Sigmoid colon (tissue), 7 donors: ENCODE data around the gene CCDC120. TPM values are rescaled to one million over a fixed set of nuclear protein-coding genes. Genes with fewer than 3 reads are reported as not detected.
A peak's percentile ranks its signal among the peaks of the same experiment; 100 is the strongest.

Source experiments
- DNase-seq: peaks from one replicate; pipeline ENCODE4 v3.0.0-alpha.2; 2019
- H3K27ac ChIP-seq, 4 donors: fragments of 200-600 bp; sonication (generic); one replicate each; pipeline ENCODE4 v1.5.1; 2016 to 2019; ENCODE audit warnings: mild to moderate bottlenecking in 1 of 4
- H3K27me3 ChIP-seq, 3 donors: fragments of 200-600 bp; sonication (generic); one replicate each; pipeline ENCODE4 v1.5.1; 2019; ENCODE audit warnings: mild to moderate bottlenecking in 1 of 3
- H3K36me3 ChIP-seq, 4 donors: fragments of 200-600 bp; sonication (generic); one replicate each; pipeline ENCODE4 v1.5.1; 2016 to 2019
- H3K4me1 ChIP-seq, 4 donors: fragments of 200-600 bp; sonication (generic); one replicate each; pipeline ENCODE4 v1.5.1; 2017 to 2019
- H3K4me3 ChIP-seq, 4 donors: fragments of 200-600 bp; sonication (generic); one replicate each; pipeline ENCODE4 v1.5.1; 2017 to 2019; ENCODE audit warnings: mild to moderate bottlenecking in 2 of 4, moderate library complexity in 1 of 4
- H3K9me3 ChIP-seq, 4 donors: fragments of 200-600 bp in 3 of 4; sonication (generic) in 3 of 4; one replicate each; pipeline versions ENCODE4 v1.5.1 to v1.6.1; 2013 to 2019
- CTCF ChIP-seq, 4 experiments: fragments of 450-650 bp in 3 of 4; fragments of 200-600 bp in 1 of 4; IDR thresholded peaks; one replicate each; pipeline ENCODE4 v1.5.1; 2016 to 2019; ENCODE audit warnings: antibody characterized with exemption in 4 of 4, mild to moderate bottlenecking in 3 of 4, moderate library complexity in 2 of 4
- EP300 ChIP-seq, 4 donors: sonication (generic); formaldehyde crosslinking; IDR thresholded peaks; one replicate each; pipeline ENCODE4 v1.6.1; 2017; ENCODE audit warnings: antibody characterized with exemption in 4 of 4
- POLR2A ChIP-seq, 2 donors: fragments of 450-650 bp; IDR thresholded peaks; one replicate each; pipeline ENCODE4 v1.6.1; 2016; ENCODE audit warnings: antibody characterized with exemption in 2 of 2, mild to moderate bottlenecking in 2 of 2, moderate library complexity in 2 of 2
- POLR2AphosphoS5 ChIP-seq, 4 donors: sonication (generic); formaldehyde crosslinking; IDR thresholded peaks; one replicate each; pipeline ENCODE4 v1.6.1; 2017; ENCODE audit warnings: antibody characterized with exemption in 4 of 4
- WGBS, 2 donors: extraction: QIAGEN DNeasy Blood & Tissue Kit; methylation state at CpG; one replicate each; pipeline ENCODE4 v1.1.7; 2013; 5-methylcytosine and 5-hydroxymethylcytosine counted together
- intact Hi-C: fragments of 100-400 bp; cut with DNase I; formaldehyde crosslinking; loops from one replicate; pipeline ENCODE4 v1.15.1; 2023
- polyA plus RNA-seq, 3 donors: library from polyadenylated mRNA; stranded (reverse); fragments of 200-250 nt; gene quantifications; one replicate each; pipeline ENCODE4 v1.2.3, GENCODE V29; 2013
- total RNA-seq, 4 donors: library from RNA; depleted of rRNA; stranded (reverse); fragments of >200 nt; gene quantifications; one replicate each; pipeline ENCODE4 v1.1.0, GENCODE V29; 2016
- donor health status: healthy with polysubstance abuse.
- donor health status: Bipolar disorder and iron deficiency.
- donor health status: healthy.

Gene CCDC120
- total and polyA plus RNA-seq, 7 donors, result 0.71 to 7.6 (median 3.9) TPM

- H3K4me3 ChIP-seq, result no peak overlapping the region
- H3K9me3 ChIP-seq, result no peaks in the 10 kb centered on the region
- no peaks in the 10 kb centered on the region for H3K4me1 ChIP-seq
- no peaks in the 10 kb centered on the region for H3K27me3 ChIP-seq
- WGBS, 2 donors, result 86 to 92% methylated on average over 7 of the region's 7 CpGs
- H3K27ac ChIP-seq, result no peak overlapping the region
- intact Hi-C loops, result loop anchor here (10.0 kb wide), 1 partner anchor 63 kb away; the partner anchor contains the start of gene GPKOW
- H3K36me3 ChIP-seq, result no peaks in the 10 kb centered on the region
- no peak for DNase-seq
- no peak for TF ChIP-seq POLR2A (IDR thresholded peaks at IDR 0.05)
- no peak for TF ChIP-seq CTCF (IDR thresholded peaks at IDR 0.05)
- no peak for TF ChIP-seq POLR2AphosphoS5 (IDR thresholded peaks at IDR 0.05)
- no peak for TF ChIP-seq EP300 (IDR thresholded peaks at IDR 0.05)
Measured at GRCh38 chrX:49061490-49061889, 2.7 kb downstream of the CCDC120 start.

GRCh38 chrX:49061916-49062315 lies 3.1 kb downstream of the CCDC120 start:
- Histone ChIP-seq H3K27ac (no peak overlapping the region), H3K9me3 (no peaks in the 10 kb centered on the region), H3K4me1 (no peaks in the 10 kb centered on the region), H3K36me3 (no peaks in the 10 kb centered on the region), H3K4me3 (no peak overlapping the region), H3K27me3 (no peaks in the 10 kb centered on the region)
- TF ChIP-seq CTCF (IDR thresholded peaks at IDR 0.05) (no peak), EP300 (IDR thresholded peaks at IDR 0.05) (no peak), POLR2A (IDR thresholded peaks at IDR 0.05) (no peak), POLR2AphosphoS5 (IDR thresholded peaks at IDR 0.05) (no peak)
- intact Hi-C loops, result loop anchor here (10.0 kb wide), 1 partner anchor 63 kb away; the partner anchor contains the start of gene GPKOW
- WGBS, 2 donors, result 82 to 86% methylated on average over 10 of the region's 10 CpGs
- no peak for DNase-seq

- Histone ChIP-seq H3K27ac (no peak overlapping the region), H3K36me3 (no peaks in the 10 kb centered on the region), H3K4me1 (no peaks in the 10 kb centered on the region), H3K9me3 (no peaks in the 10 kb centered on the region), H3K4me3 (no peak overlapping the region), H3K27me3 (no peaks in the 10 kb centered on the region)
- DNase-seq, result no peak
- TF ChIP-seq EP300 (IDR thresholded peaks at IDR 0.05), result no peak
- TF ChIP-seq POLR2A (IDR thresholded peaks at IDR 0.05), result no peak
- TF ChIP-seq POLR2AphosphoS5 (IDR thresholded peaks at IDR 0.05), result no peak
- no peak for TF ChIP-seq CTCF (IDR thresholded peaks at IDR 0.05)
- intact Hi-C loops, result loop anchor here (10.0 kb wide), 1 partner anchor 61 kb away; the partner anchor contains the start of gene GPKOW
- 96 to 98% methylated on average over 9 of the region's 9 CpGs for WGBS, 2 donors
Measured at GRCh38 chrX:49063715-49064114, 4.9 kb downstream of the CCDC120 start.

- H3K27me3 ChIP-seq, result no peaks in the 10 kb centered on the region
- intact Hi-C loops, result loop anchor here (10.0 kb wide), 1 partner anchor 60 kb away; the partner anchor contains the start of gene GPKOW
- DNase-seq, result peak; percentile 53
- H3K9me3 ChIP-seq, result no peaks in the 10 kb centered on the region
- no peak for TF ChIP-seq POLR2AphosphoS5 (IDR thresholded peaks at IDR 0.05)
- no peak for TF ChIP-seq POLR2A (IDR thresholded peaks at IDR 0.05)
- no peak for TF ChIP-seq EP300 (IDR thresholded peaks at IDR 0.05)
- TF ChIP-seq CTCF (IDR thresholded peaks at IDR 0.05), result no peak
- no peak overlapping the region for H3K4me3 ChIP-seq
- no peak overlapping the region for H3K27ac ChIP-seq
- H3K36me3 ChIP-seq, result no peaks in the 10 kb centered on the region
- whole genome bisulfite sequencing, 2 donors, result 95 to 96% methylated on average over 20 of the region's 20 CpGs
- H3K4me1 ChIP-seq, result no peaks in the 10 kb centered on the region
Measured at GRCh38 chrX:49064303-49064702, 5.5 kb downstream of the CCDC120 start.

GRCh38 chrX:49064735-49065134 lies 5.9 kb downstream of the CCDC120 start:
- WGBS, 2 donors, result 89 to 95% methylated on average over 8 of the region's 8 CpGs
- DNase-seq, result no peak
- TF ChIP-seq CTCF (IDR thresholded peaks at IDR 0.05), result no peak
- TF ChIP-seq POLR2AphosphoS5 (IDR thresholded peaks at IDR 0.05), result no peak
- TF ChIP-seq EP300 (IDR thresholded peaks at IDR 0.05), result no peak
- TF ChIP-seq POLR2A (IDR thresholded peaks at IDR 0.05), result no peak
- no peaks in the 10 kb centered on the region for H3K9me3 ChIP-seq
- H3K27me3 ChIP-seq, result no peaks in the 10 kb centered on the region
- intact Hi-C loops, result loop anchor here (10.0 kb wide), 1 partner anchor 60 kb away; the partner anchor contains the start of gene GPKOW
- H3K4me1 ChIP-seq, result no peaks in the 10 kb centered on the region
- no peaks in the 10 kb centered on the region for H3K36me3 ChIP-seq
- H3K27ac ChIP-seq, result no peak overlapping the region
- no peak overlapping the region for H3K4me3 ChIP-seq
